HL-60 (cell line): Measurements from ENCODE around the gene RBM26.

Experiments
- DNase-seq, 2 experiments: peaks; one replicate each; pipeline ENCODE4 v3.0.0-alpha.2; 2010 to 2020; ENCODE audit warnings: low read depth in 1 of 2, low spot score in 1 of 2
- H3K27ac ChIP-seq: fragments of 250-450 bp; sonication (Bioruptor Pico); replicated peaks from 2 replicates; pipeline ENCODE4 v1.5.1; 2020; ENCODE audit warnings: mild to moderate bottlenecking, moderate library complexity
- H3K27me3 ChIP-seq: fragments of 250-450 bp; sonication (Bioruptor Pico); 2 replicates; pipeline ENCODE4 v1.5.1; 2021; ENCODE audit warnings: mild to moderate bottlenecking, moderate library complexity; ENCODE audit not compliant: insufficient read depth, poor library complexity, severe bottlenecking
- H3K4me3 ChIP-seq: replicated peaks from 2 replicates; pipeline ENCODE4 v1.5.1; 2011; ENCODE audit warnings: mild to moderate bottlenecking, control low read depth, low read length; ENCODE audit not compliant: insufficient read depth
- CTCF ChIP-seq: IDR thresholded peaks from one replicate; pipeline ENCODE4 v1.5.1; 2011; ENCODE audit warnings: low read length, control low read depth, inconsistent platforms; ENCODE audit not compliant: insufficient read depth
- GABPA ChIP-seq: IDR thresholded peaks from 2 replicates; pipeline ENCODE4 v1.6.1; 2012; ENCODE audit warnings: low read depth
- POLR2AphosphoS5 ChIP-seq: IDR thresholded peaks from 2 replicates; pipeline ENCODE4 v1.6.1; 2012; ENCODE audit warnings: low read depth
- SPI1 ChIP-seq: IDR thresholded peaks from 2 replicates; pipeline ENCODE4 v1.6.1; 2012; ENCODE audit warnings: low read depth, mild to moderate bottlenecking, borderline replicate concordance
- TF ChIP-seq, protein P1 (sequence below): IDR thresholded peaks from 2 replicates; pipeline ENCODE4 v1.6.1; 2012; ENCODE audit warnings: low read depth; ENCODE audit not compliant: insufficient replicate concordance

RBM26 gene

DNA sequence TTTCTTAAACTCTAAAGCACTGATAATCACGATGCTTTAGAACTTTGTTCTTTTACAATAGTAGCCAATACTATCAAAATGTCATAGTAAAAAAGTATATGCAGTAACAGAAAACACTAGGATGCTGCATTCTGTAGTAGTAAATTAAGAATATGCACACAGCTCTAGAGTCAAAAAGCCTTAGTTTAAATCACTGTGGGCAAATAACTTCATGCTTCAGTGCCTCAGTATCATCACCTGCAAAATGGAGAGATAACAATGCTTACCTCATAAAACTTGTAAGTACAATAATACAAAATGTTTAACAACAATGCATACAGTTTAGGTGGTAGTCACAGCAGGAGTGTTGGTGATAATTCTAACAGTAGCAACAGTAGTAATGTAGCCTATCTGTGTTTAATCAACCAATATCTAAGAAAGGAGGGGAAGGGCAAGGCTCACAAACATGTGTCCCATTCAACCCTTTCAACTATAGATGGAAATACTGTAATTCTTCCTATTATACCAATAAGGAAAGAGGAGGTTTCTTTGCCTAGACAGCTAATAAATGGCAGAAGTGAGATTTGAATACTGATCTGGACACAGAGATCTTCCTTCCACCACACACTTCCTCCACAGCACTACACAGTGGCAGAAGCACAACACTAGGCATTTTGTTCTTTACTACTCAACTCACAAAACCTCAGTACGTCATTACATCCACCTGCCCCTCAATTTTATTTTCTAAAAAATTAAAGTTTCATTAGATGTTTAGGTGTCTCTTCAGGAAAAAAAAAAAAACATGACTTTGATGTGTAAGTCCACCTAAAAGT is 4.6 kb downstream of the RBM26 start:
- Histone ChIP-seq H3K27ac (no peak overlapping the region), H3K4me3 (no peak overlapping the region), H3K27me3 (no peaks in the 10 kb centered on the region)
- no peak for DNase-seq
- TF ChIP-seq, protein P1, sequence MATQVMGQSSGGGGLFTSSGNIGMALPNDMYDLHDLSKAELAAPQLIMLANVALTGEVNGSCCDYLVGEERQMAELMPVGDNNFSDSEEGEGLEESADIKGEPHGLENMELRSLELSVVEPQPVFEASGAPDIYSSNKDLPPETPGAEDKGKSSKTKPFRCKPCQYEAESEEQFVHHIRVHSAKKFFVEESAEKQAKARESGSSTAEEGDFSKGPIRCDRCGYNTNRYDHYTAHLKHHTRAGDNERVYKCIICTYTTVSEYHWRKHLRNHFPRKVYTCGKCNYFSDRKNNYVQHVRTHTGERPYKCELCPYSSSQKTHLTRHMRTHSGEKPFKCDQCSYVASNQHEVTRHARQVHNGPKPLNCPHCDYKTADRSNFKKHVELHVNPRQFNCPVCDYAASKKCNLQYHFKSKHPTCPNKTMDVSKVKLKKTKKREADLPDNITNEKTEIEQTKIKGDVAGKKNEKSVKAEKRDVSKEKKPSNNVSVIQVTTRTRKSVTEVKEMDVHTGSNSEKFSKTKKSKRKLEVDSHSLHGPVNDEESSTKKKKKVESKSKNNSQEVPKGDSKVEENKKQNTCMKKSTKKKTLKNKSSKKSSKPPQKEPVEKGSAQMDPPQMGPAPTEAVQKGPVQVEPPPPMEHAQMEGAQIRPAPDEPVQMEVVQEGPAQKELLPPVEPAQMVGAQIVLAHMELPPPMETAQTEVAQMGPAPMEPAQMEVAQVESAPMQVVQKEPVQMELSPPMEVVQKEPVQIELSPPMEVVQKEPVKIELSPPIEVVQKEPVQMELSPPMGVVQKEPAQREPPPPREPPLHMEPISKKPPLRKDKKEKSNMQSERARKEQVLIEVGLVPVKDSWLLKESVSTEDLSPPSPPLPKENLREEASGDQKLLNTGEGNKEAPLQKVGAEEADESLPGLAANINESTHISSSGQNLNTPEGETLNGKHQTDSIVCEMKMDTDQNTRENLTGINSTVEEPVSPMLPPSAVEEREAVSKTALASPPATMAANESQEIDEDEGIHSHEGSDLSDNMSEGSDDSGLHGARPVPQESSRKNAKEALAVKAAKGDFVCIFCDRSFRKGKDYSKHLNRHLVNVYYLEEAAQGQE, result no peak
- TF ChIP-seq SPI1, result peak; percentile 32; the same call in 1 of the 2 replicates
- TF ChIP-seq CTCF, result no peak
- TF ChIP-seq GABPA, result no peak
- no peak for TF ChIP-seq POLR2AphosphoS5

- DNase-seq, result no peak
- H3K4me3 ChIP-seq, result no peak overlapping the region
- no peak for TF ChIP-seq GABPA
- TF ChIP-seq, protein P1, result no peak
- no peak for TF ChIP-seq SPI1
- no peak for TF ChIP-seq CTCF
- TF ChIP-seq POLR2AphosphoS5, result no peak
- no peak overlapping the region for H3K27ac ChIP-seq
- H3K27me3 ChIP-seq, result no peaks in the 10 kb centered on the region
Observed at GRCh38 chr13:79398915-79399314, 7.1 kb downstream of the RBM26 start.

DNA sequence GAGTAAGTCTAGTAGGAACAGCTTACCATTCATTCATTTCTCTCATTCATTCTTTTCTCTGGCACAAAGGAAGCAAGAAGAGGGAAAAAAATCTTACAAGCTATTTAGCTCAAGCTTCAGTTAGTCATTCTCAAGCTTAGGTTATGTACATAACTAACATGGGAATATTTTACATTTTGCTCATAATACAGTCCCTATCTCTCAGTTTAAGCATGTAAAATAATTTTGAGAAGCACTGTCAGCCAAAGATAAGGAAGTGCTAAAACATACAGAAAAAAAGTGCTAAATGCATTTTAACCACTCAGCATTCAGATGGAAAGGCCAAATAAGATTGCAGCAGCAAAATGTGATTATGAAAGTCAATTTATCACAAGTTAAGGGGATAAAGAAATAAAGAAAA is 7.9 kb downstream of the RBM26 start:
- Histone ChIP-seq H3K4me3 (no peak overlapping the region), H3K27ac (no peak overlapping the region), H3K27me3 (no peaks in the 10 kb centered on the region)
- TF ChIP-seq, protein P1, result no peak
- TF ChIP-seq SPI1, result peak; percentile 35; the same call in 1 of the 2 replicates
- DNase-seq, result no peak
